NCI-H460 (cell line): ENCODE data around the gene SEMA6B. TPM values are rescaled to one million over a fixed set of nuclear protein-coding genes. Genes with fewer than 3 reads are reported as not detected.

Experiments
- DNase-seq: peaks from one replicate; pipeline ENCODE4 v3.0.0-alpha.2; 2016; ENCODE audit warnings: low read depth; ENCODE audit errors: extremely low read depth
- total RNA-seq: library from RNA; depleted of rRNA; stranded (reverse); fragments of >200 nt; shearing (Covaris generic); gene quantifications from 2 replicates; pipeline ENCODE4 v1.2.3, GENCODE V29; 2014

The SEMA6B gene
- total RNA-seq, 1 experiment from 2014 or later = 5.9 TPM

GRCh38 chr19:4516199-4516938 lies 43.1 kb downstream of the SEMA6B start:
- no peak for DNase-seq

DNA sequence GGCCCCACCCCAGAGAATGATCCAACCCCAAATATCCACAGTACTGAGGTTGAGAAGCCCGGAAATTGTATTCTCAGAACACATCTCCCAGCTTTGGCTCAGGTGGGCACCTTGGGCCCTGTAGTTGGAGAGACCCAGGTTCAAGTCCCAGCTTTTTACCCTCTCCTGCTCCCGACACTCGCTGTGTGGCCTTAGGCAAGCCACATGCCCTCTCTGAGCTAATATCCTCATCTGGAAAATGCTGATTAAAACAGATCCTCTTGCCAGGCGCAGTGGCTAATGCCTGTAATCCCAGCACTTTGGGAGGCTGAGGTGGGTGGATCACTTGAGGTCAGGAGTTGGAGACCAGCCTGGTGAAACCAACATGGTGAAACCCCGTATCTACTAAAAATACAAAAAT lies 43.8 kb downstream of the SEMA6B start:
- DNase-seq = no peak

- no peak for DNase-seq
Measured at GRCh38 chr19:4513248-4513647, 46.2 kb downstream of the SEMA6B start.

- DNase-seq = no peak
Measured at GRCh38 chr19:4512070-4512469, 47.4 kb downstream of the SEMA6B start.

- no peak for DNase-seq
Measured at GRCh38 chr19:4511300-4512054, 48.0 kb downstream of the SEMA6B start.

GRCh38 chr19:4510435-4511255 lies 48.8 kb downstream of the SEMA6B start:
- DNase-seq = no peak

GRCh38 chr19:4508698-4509097 lies 50.8 kb downstream of the SEMA6B start:
- DNase-seq = no peak

- no peak for DNase-seq
Measured at GRCh38 chr19:4507804-4508203, 51.7 kb downstream of the SEMA6B start.

- DNase-seq = no peak
Measured at GRCh38 chr19:4507150-4507452, 52.4 kb downstream of the SEMA6B start.

GRCh38 chr19:4506449-4507149 lies 52.9 kb downstream of the SEMA6B start:
- no peak for DNase-seq

GRCh38 chr19:4505570-4506448 lies 53.7 kb downstream of the SEMA6B start:
- DNase-seq = no peak

- DNase-seq = no peak
Measured at GRCh38 chr19:4504891-4505569, 54.5 kb downstream of the SEMA6B start.

DNA sequence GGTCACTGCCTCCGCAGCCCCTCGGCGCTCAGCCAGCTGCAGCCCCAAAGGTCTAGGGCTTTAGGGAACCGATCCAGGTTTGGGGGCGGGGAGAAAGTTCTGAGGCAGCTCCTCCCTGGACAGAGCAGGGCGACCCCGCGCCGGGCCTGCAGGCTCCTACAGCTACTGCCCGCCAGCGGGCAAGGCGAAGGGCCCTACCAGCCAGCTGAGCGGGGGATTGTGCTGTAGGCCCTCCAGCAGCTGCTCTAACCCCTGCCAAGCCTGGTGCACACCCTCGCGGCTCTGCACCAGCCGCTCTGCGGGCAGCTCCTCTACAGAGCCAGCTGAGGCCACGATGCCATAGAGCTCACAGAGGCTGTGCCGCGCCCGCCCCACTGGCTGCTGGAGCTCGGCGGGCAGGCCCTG lies 55.2 kb downstream of the SEMA6B start:
- no peak for DNase-seq

- no peak for DNase-seq
Measured at GRCh38 chr19:4503825-4504170, 55.7 kb downstream of the SEMA6B start.

DNA sequence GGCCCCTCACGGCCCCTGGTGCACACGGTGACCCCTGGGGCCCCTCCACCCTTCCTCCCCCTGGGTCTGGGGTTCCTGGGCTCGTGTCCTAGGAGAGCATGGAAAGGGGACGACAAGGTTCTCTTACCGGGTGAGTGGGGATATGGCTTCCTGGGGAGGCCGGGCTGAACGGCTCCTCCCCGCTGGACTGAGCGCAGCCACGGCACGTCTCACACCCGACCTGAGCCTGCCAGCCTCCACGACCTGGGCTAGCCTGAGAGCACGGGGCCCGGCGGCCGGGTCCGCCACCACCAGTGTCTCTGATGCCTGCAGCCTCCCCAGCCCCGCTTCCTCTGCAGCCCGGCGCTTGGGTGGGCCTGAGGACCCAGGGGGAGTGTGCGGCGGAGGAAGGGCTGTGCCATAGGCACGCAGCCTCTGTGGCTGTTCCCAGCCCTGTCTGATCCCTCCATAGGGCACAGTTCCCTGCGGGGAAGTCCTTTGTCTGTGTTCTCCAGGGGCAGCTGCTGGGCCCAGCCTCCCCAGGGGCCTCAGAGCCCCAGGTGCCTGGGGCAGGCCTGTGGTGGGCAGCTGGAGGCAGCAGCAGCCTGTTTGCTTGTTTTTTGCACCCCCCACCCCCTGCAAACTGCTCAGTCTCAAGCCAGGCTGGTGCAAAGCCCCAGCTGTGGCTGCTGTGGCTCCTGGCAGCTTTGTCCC lies 56.2 kb downstream of the SEMA6B start:
- DNase-seq = no peak

GRCh38 chr19:4502282-4503131 lies 57.0 kb downstream of the SEMA6B start:
- no peak for DNase-seq

- no peak for DNase-seq
Measured at GRCh38 chr19:4501691-4502090, 57.8 kb downstream of the SEMA6B start.
